Stomach smooth muscle (tissue), 2 donors: Measurements from ENCODE around the gene SULF2.

Experiments used
- H3K27ac ChIP-seq: one replicate; pipeline ENCODE4 v1.7.0; 2013; ENCODE audit warnings: mild to moderate bottlenecking, low read length, inconsistent platforms
- H3K27me3 ChIP-seq, 2 donors: one replicate each; pipeline ENCODE4 v1.7.0; 2013; ENCODE audit warnings: low read length in 2 of 2; ENCODE audit not compliant: insufficient read depth in 2 of 2, control insufficient read depth in 1 of 2
- H3K36me3 ChIP-seq, 2 donors: one replicate each; pipeline ENCODE4 v1.7.0; 2013; ENCODE audit warnings: low read length in 2 of 2; ENCODE audit not compliant: control insufficient read depth in 2 of 2, insufficient read depth in 2 of 2
- H3K4me1 ChIP-seq: one replicate; pipeline ENCODE4 v1.7.0; 2013; ENCODE audit warnings: low read length; ENCODE audit not compliant: control insufficient read depth, insufficient read depth
- H3K4me3 ChIP-seq, 2 donors: one replicate each; pipeline ENCODE4 v1.7.0; 2013; ENCODE audit warnings: low read length in 2 of 2
- H3K9ac ChIP-seq, 2 donors: one replicate each; pipeline ENCODE4 v1.7.0; 2013; ENCODE audit warnings: low read length in 2 of 2, mild to moderate bottlenecking in 1 of 2
- H3K9me3 ChIP-seq, 2 donors: one replicate each; pipeline ENCODE4 v1.7.0; 2013; ENCODE audit warnings: low read length in 2 of 2; ENCODE audit not compliant: control insufficient read depth in 2 of 2
- donor health status: healthy.
- donor health status: Pancreatic carcinoma.

The SULF2 gene

GRCh38 chr20:47734870-47735269 is 50.4 kb downstream of the SULF2 start:
- no peak overlapping the region for H3K27ac ChIP-seq
- no peaks in the 10 kb centered on the region for H3K9me3 ChIP-seq
- no peak overlapping the region for H3K4me3 ChIP-seq
- H3K27me3 ChIP-seq, result no peaks in the 10 kb centered on the region
- peaks cover 10 to 13% of the 10 kb centered on the region in 2 donors for H3K36me3 ChIP-seq
- no peaks in the 10 kb centered on the region for H3K4me1 ChIP-seq
- no peak overlapping the region for H3K9ac ChIP-seq

GRCh38 chr20:47733892-47734291 is 51.4 kb downstream of the SULF2 start:
- Histone ChIP-seq H3K4me3 (no peak overlapping the region), H3K9me3 (no peaks in the 10 kb centered on the region), H3K27me3 (no peaks in the 10 kb centered on the region), H3K36me3 (peaks cover 10 to 13% of the 10 kb centered on the region in 2 donors), H3K27ac (no peak overlapping the region), H3K9ac (no peak overlapping the region), H3K4me1 (no peaks in the 10 kb centered on the region)

GRCh38 chr20:47730744-47731143 is 54.5 kb downstream of the SULF2 start:
- H3K4me3 ChIP-seq, result no peak overlapping the region
- H3K27ac ChIP-seq, result no peak overlapping the region
- H3K4me1 ChIP-seq, result no peaks in the 10 kb centered on the region
- H3K9ac ChIP-seq, result no peak overlapping the region
- H3K9me3 ChIP-seq, result no peaks in the 10 kb centered on the region
- peaks cover 6 to 7% of the 10 kb centered on the region in 2 donors for H3K36me3 ChIP-seq
- H3K27me3 ChIP-seq, result no peaks in the 10 kb centered on the region

- Histone ChIP-seq H3K27ac (no peak overlapping the region), H3K9me3 (no peaks in the 10 kb centered on the region), H3K27me3 (no peaks in the 10 kb centered on the region), H3K4me1 (peaks cover 5% of the 10 kb centered on the region), H3K4me3 (no peak overlapping the region), H3K36me3 (peaks cover 2 to 3% of the 10 kb centered on the region in 2 donors), H3K9ac (no peak overlapping the region)
Measured at GRCh38 chr20:47729472-47729871, 55.8 kb downstream of the SULF2 start.

- Histone ChIP-seq H3K27ac (no peak overlapping the region), H3K4me3 (no peak overlapping the region), H3K4me1 (peaks cover 5% of the 10 kb centered on the region), H3K9ac (no peak overlapping the region), H3K36me3 (peaks cover 2 to 3% of the 10 kb centered on the region in 2 donors), H3K27me3 (no peaks in the 10 kb centered on the region), H3K9me3 (no peaks in the 10 kb centered on the region)
Measured at GRCh38 chr20:47727909-47728361, 57.3 kb downstream of the SULF2 start.

- Histone ChIP-seq H3K9me3 (no peaks in the 10 kb centered on the region), H3K27me3 (no peaks in the 10 kb centered on the region), H3K4me3 (no peak overlapping the region), H3K36me3 (peaks cover 2 to 3% of the 10 kb centered on the region in 2 donors), H3K27ac (no peak overlapping the region), H3K4me1 (peaks cover 5% of the 10 kb centered on the region), H3K9ac (no peak overlapping the region)
Measured at GRCh38 chr20:47727170-47727880, 58.0 kb downstream of the SULF2 start.

- no peaks in the 10 kb centered on the region for H3K27me3 ChIP-seq
- H3K9ac ChIP-seq, result no peak overlapping the region
- peaks cover 2 to 3% of the 10 kb centered on the region in 2 donors for H3K36me3 ChIP-seq
- H3K27ac ChIP-seq, result no peak overlapping the region
- no peak overlapping the region for H3K4me3 ChIP-seq
- peaks cover 5% of the 10 kb centered on the region for H3K4me1 ChIP-seq
- H3K9me3 ChIP-seq, result no peaks in the 10 kb centered on the region
Measured at GRCh38 chr20:47726632-47727031, 58.6 kb downstream of the SULF2 start.

- Histone ChIP-seq H3K36me3 (no peaks in the 10 kb centered on the region), H3K9ac (no peak overlapping the region), H3K9me3 (no peaks in the 10 kb centered on the region), H3K27ac (no peak overlapping the region), H3K27me3 (no peaks in the 10 kb centered on the region), H3K4me1 (peaks cover 13% of the 10 kb centered on the region), H3K4me3 (no peak overlapping the region)
Measured at GRCh38 chr20:47725248-47725973, 59.9 kb downstream of the SULF2 start.

GRCh38 chr20:47724910-47725247 is 60.4 kb downstream of the SULF2 start:
- Histone ChIP-seq H3K9ac (no peak overlapping the region), H3K27me3 (no peaks in the 10 kb centered on the region), H3K27ac (no peak overlapping the region), H3K9me3 (no peaks in the 10 kb centered on the region), H3K4me3 (no peak overlapping the region), H3K4me1 (peaks cover 17% of the 10 kb centered on the region), H3K36me3 (no peaks in the 10 kb centered on the region)

- Histone ChIP-seq H3K9ac (no peak overlapping the region), H3K36me3 (no peaks in the 10 kb centered on the region), H3K27ac (no peak overlapping the region), H3K4me3 (no peak overlapping the region), H3K9me3 (no peaks in the 10 kb centered on the region), H3K4me1 (peaks cover 22% of the 10 kb centered on the region), H3K27me3 (no peaks in the 10 kb centered on the region)
Measured at GRCh38 chr20:47724396-47724795, 60.9 kb downstream of the SULF2 start.

- Histone ChIP-seq H3K27me3 (no peaks in the 10 kb centered on the region), H3K36me3 (no peaks in the 10 kb centered on the region), H3K9ac (no peak overlapping the region), H3K9me3 (no peaks in the 10 kb centered on the region), H3K4me3 (no peak overlapping the region), H3K27ac (no peak overlapping the region), H3K4me1 (peaks cover 23% of the 10 kb centered on the region)
Measured at GRCh38 chr20:47723322-47723721, 62.0 kb downstream of the SULF2 start.
